Measurements from ENCODE around the gene CDC42BPB. TPM values are rescaled to one million over a fixed set of nuclear protein-coding genes. Genes with fewer than 3 reads are reported as not detected.

CDC42BPB gene
- total RNA-seq, 1 donor from 2014 or later, result 116 TPM

GRCh38 chr14:102952276-102952675 lies 105.1 kb downstream of the CDC42BPB start:
- H3K27ac ChIP-seq (ENCODE audit: low read depth, low read length), result no peak overlapping the region
- peaks cover 68% of the 10 kb centered on the region for H4K20me1 ChIP-seq (ENCODE audit: insufficient read depth, low read length)
- no peak for TF ChIP-seq EZH2 (IDR thresholded peaks at IDR 0.05; ENCODE audit: insufficient read depth, low read length)
- TF ChIP-seq, protein P1, sequence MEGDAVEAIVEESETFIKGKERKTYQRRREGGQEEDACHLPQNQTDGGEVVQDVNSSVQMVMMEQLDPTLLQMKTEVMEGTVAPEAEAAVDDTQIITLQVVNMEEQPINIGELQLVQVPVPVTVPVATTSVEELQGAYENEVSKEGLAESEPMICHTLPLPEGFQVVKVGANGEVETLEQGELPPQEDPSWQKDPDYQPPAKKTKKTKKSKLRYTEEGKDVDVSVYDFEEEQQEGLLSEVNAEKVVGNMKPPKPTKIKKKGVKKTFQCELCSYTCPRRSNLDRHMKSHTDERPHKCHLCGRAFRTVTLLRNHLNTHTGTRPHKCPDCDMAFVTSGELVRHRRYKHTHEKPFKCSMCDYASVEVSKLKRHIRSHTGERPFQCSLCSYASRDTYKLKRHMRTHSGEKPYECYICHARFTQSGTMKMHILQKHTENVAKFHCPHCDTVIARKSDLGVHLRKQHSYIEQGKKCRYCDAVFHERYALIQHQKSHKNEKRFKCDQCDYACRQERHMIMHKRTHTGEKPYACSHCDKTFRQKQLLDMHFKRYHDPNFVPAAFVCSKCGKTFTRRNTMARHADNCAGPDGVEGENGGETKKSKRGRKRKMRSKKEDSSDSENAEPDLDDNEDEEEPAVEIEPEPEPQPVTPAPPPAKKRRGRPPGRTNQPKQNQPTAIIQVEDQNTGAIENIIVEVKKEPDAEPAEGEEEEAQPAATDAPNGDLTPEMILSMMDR (IDR thresholded peaks at IDR 0.05; ENCODE audit: insufficient read depth, low read depth, low read length), result no peak
- Mint-ChIP-seq H3K4me1 (ENCODE audit: low read depth, unreplicated experiment) (peaks cover 10% of the 10 kb centered on the region), H3K27ac (ENCODE audit: unreplicated experiment) (peak overlapping the region; percentile 18), H3K27me3 (ENCODE audit: low read depth, unreplicated experiment) (no peaks in the 10 kb centered on the region), H3K4me3 (ENCODE audit: unreplicated experiment) (no peak overlapping the region), H3K36me3 (ENCODE audit: low read depth, unreplicated experiment) (peaks cover 24% of the 10 kb centered on the region), H3K9me3 (ENCODE audit: unreplicated experiment) (no peaks in the 10 kb centered on the region)
- peak overlapping the region; percentile 21 for H3K4me2 ChIP-seq (ENCODE audit: low read length)
- peaks cover 27% of the 10 kb centered on the region for H3K4me1 ChIP-seq (ENCODE audit: insufficient read depth, low read length)
- DNase-seq (ENCODE audit: low read depth) (no peak), FAIRE-seq (no peak)
- H2AFZ ChIP-seq (ENCODE audit: low read depth, low read length), result no peak overlapping the region
- no peak overlapping the region for H3K4me3 ChIP-seq (ENCODE audit: insufficient read depth, low read depth, low read length)
- no peaks in the 10 kb centered on the region for H3K27me3 ChIP-seq (ENCODE audit: insufficient read depth, low read length)
- no peaks in the 10 kb centered on the region for H3K79me2 ChIP-seq (ENCODE audit: insufficient read depth, low read length)
- no peaks in the 10 kb centered on the region for H3K9me3 ChIP-seq (ENCODE audit: insufficient read depth, low read depth, low read length)
- H3K9ac ChIP-seq (ENCODE audit: low read length), result no peak overlapping the region
- H3K36me3 ChIP-seq (ENCODE audit: insufficient read depth, low read length), result peaks cover 49% of the 10 kb centered on the region

DNA sequence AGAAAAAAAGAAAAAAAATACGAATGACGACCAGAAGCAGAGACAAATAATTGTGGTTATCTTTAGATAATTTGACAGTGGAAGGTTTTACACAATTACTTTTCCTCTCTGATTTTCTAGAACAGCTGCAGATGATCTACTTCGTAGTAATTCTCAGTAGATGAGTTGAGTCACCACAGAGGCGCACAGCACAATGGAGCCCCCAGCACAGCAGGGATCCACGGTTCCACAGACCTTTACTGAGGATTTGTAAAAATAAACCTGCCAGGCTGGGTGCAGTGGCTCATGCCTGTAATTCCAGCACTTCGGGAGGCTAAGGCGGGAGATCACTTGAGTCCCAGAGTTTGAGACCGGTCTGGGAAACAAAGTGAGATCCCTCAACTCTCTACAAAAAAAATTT lies 105.5 kb downstream of the CDC42BPB start:
- peaks cover 10% of the 10 kb centered on the region for H3K4me1 Mint-ChIP-seq (ENCODE audit: low read depth, unreplicated experiment)
- H3K4me3 Mint-ChIP-seq (ENCODE audit: unreplicated experiment), result no peak overlapping the region
- no peak for TF ChIP-seq EZH2 (IDR thresholded peaks at IDR 0.05; ENCODE audit: insufficient read depth, low read length)
- TF ChIP-seq, protein P1 (IDR thresholded peaks at IDR 0.05; ENCODE audit: insufficient read depth, low read depth, low read length), result no peak
- no peaks in the 10 kb centered on the region for H3K9me3 ChIP-seq (ENCODE audit: insufficient read depth, low read depth, low read length)
- peaks cover 52% of the 10 kb centered on the region for H3K36me3 ChIP-seq (ENCODE audit: insufficient read depth, low read length)
- no peak overlapping the region for H3K4me3 ChIP-seq (ENCODE audit: insufficient read depth, low read depth, low read length)
- no peak overlapping the region for H2AFZ ChIP-seq (ENCODE audit: low read depth, low read length)
- H3K4me2 ChIP-seq (ENCODE audit: low read length), result peak overlapping the region; percentile 21
- DNase-seq (ENCODE audit: low read depth), result peak; percentile 61
- H3K27me3 Mint-ChIP-seq (ENCODE audit: low read depth, unreplicated experiment), result no peaks in the 10 kb centered on the region
- no peak overlapping the region for H3K27ac ChIP-seq (ENCODE audit: low read depth, low read length)
- H3K4me1 ChIP-seq (ENCODE audit: insufficient read depth, low read length), result peaks cover 27% of the 10 kb centered on the region
- H3K9me3 Mint-ChIP-seq (ENCODE audit: unreplicated experiment), result no peaks in the 10 kb centered on the region
- H4K20me1 ChIP-seq (ENCODE audit: insufficient read depth, low read length), result peaks cover 66% of the 10 kb centered on the region
- H3K79me2 ChIP-seq (ENCODE audit: insufficient read depth, low read length), result no peaks in the 10 kb centered on the region
- no peak overlapping the region for H3K9ac ChIP-seq (ENCODE audit: low read length)
- FAIRE-seq, result no peak
- peaks cover 22% of the 10 kb centered on the region for H3K36me3 Mint-ChIP-seq (ENCODE audit: low read depth, unreplicated experiment)
- H3K27me3 ChIP-seq (ENCODE audit: insufficient read depth, low read length), result no peaks in the 10 kb centered on the region
- H3K27ac Mint-ChIP-seq (ENCODE audit: unreplicated experiment), result peak overlapping the region; percentile 34

DNA sequence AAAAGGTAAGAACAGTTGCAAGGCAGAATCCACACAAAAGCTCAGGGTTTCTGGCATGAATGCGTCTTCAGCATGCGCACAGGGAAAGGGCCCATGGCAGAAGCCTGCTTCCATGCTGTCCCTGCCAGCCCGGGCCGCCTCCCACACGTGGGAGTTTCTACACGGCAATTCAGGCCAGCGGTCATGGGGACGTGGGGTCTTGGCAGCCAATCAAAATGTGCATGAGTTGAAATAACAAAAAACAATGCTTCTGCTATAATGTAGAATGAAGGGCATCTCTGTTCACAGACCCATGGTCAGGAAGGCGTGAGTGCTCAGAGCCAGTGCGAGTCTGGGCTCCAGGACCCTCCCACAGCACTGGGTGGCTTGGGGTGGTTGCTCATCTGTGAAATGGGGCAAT lies 106.3 kb downstream of the CDC42BPB start:
- Histone ChIP-seq H2AFZ (ENCODE audit: low read depth, low read length) (no peak overlapping the region), H3K4me3 (ENCODE audit: insufficient read depth, low read depth, low read length) (no peak overlapping the region), H3K36me3 (ENCODE audit: insufficient read depth, low read length) (peaks cover 56% of the 10 kb centered on the region), H3K27me3 (ENCODE audit: insufficient read depth, low read length) (no peaks in the 10 kb centered on the region), H3K79me2 (ENCODE audit: insufficient read depth, low read length) (no peaks in the 10 kb centered on the region), H3K4me2 (ENCODE audit: low read length) (no peak overlapping the region), H4K20me1 (ENCODE audit: insufficient read depth, low read length) (peaks cover 68% of the 10 kb centered on the region), H3K4me1 (ENCODE audit: insufficient read depth, low read length) (peaks cover 27% of the 10 kb centered on the region), H3K9me3 (ENCODE audit: insufficient read depth, low read depth, low read length) (no peaks in the 10 kb centered on the region), H3K27ac (ENCODE audit: low read depth, low read length) (no peak overlapping the region), H3K9ac (ENCODE audit: low read length) (no peak overlapping the region)
- FAIRE-seq (no peak), DNase-seq (ENCODE audit: low read depth) (no peak)
- no peak for TF ChIP-seq EZH2 (IDR thresholded peaks at IDR 0.05; ENCODE audit: insufficient read depth, low read length)
- TF ChIP-seq, protein P1 (IDR thresholded peaks at IDR 0.05; ENCODE audit: insufficient read depth, low read depth, low read length), result no peak
- no peak overlapping the region for H3K4me3 Mint-ChIP-seq (ENCODE audit: unreplicated experiment)
- H3K36me3 Mint-ChIP-seq (ENCODE audit: low read depth, unreplicated experiment), result peaks cover 27% of the 10 kb centered on the region
- no peaks in the 10 kb centered on the region for H3K27me3 Mint-ChIP-seq (ENCODE audit: low read depth, unreplicated experiment)
- no peaks in the 10 kb centered on the region for H3K9me3 Mint-ChIP-seq (ENCODE audit: unreplicated experiment)
- H3K4me1 Mint-ChIP-seq (ENCODE audit: low read depth, unreplicated experiment), result peaks cover 10% of the 10 kb centered on the region
- H3K27ac Mint-ChIP-seq (ENCODE audit: unreplicated experiment), result no peak overlapping the region
